Activated T-helper 1 cell treated with anti-CD3 and anti-CD28 coated beads, Interleukin-2, amount 50 U/mL, for 16 hours (primary cell): ENCODE results near the gene SGPL1.
"Not testable (repeated sequence)": the region's sequence is repeated elsewhere in the genome, so short reads cannot be mapped to it uniquely, and the experiment has no call there.

Source experiments
- DNase-seq, 2 donors: peaks; one replicate each; pipeline ENCODE4 v3.0.0-alpha.2; 2020; ENCODE audit warnings: low read depth in 1 of 2, low spot score in 1 of 2

SGPL1 gene

DNA sequence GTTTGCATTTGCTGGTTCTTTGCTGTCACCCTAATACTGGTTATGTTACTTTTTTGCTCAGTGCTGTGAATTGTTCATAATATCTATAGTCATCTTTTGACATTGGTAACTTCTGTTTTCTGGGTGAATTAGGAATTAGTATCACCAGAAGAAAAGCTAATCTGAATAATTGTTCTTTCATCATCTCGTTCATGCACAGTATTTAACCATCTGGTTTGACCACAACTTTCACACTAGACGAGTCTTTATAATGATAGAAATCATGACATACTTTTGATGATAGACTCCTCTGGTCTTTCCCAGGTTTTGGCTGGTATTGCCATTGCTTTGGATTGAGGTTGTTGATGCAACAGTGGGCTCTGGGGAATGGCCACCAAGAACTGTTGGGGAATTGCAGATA lies 25.1 kb downstream of the SGPL1 start:
- DNase-seq: no peak

DNA sequence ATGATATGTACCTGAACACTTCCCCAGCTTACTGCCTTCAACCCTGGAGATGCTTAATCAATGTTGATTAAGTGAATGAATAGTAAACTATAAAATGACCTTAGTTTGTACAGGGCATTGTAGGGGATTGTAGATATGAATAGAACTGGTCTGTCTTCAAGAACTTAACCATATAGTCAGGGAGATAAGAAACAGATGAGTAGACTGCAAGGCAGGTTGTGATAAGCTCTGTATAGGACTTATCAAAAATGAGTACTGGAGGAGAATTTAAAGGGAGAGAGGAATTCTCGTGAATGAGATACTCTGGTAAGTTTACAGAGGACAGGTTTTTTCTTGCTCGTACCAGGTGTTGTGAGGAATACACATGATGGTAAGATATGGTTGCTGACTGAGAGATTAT lies 27.6 kb downstream of the SGPL1 start:
- DNase-seq: no peak

DNA sequence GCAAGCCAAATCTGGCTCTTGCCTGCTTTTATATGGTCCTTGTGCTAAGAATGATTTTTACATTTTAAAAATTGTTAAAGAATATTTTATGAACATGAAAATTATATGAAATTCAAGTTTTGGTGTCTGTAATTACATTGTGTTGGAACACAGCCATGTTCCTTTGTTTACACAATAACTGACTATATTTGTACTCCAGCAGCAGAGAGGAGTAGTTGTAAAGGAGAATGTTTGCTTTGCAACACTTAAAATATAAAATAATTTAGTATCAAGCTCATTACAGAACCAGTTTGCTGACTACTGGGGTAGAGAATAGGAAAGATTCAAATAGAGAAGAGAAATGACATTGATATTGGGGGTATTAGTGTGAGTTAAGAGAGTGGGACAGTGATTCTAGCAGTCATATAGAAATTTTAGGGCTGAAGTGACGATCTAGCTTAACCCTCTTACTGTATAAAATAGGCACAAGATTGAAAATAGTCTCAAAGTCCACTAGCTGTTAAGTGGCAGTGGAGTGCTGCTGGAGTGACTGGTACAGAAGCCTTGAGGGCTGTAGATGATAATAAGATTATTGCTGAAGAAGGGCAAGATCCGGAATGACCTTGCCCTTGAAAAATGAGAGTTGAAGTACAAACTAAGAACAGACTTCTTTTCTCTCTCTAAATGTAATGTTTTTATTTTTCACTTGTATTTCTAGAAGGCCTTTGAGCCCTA lies 28.2 kb downstream of the SGPL1 start:
- no peak for DNase-seq

DNA sequence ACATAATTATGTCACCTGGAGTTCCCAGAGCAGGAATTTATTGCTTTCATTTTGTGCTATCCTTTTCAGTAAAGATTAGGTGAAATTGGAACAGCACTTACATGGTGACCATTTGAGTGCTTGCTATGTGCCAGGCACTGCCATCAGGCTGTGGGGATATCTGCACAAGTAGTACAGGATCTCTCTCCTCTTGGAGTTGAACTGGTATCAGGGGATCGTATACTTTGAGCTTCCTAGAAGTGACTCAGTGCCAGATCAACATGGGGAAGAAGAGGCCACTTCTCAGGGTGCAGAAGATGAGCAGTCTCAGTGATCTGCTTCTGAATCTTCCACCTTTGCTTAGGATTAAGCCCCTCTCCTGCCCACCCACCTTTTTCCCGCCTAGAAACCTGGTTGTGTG lies 29.5 kb downstream of the SGPL1 start:
- no peak for DNase-seq

DNA sequence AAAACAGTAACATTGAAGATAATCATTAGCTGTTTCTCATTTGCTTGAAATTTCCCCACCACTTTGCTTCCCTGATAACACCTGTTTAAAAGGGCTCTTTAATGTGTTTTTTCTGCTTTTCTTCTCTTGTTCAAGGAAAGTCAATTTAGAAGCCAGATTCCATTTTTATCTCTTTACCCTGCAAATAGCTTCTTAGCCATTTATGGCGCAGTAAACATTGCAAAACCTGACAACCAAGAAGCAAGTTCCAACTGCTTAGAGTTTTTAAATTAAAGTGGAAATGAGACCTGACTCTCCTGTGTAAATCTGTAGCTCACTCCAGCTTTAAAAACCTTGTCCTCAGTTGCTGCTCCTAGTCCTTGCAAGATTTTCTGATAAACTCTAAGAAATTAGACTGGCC lies 30.1 kb downstream of the SGPL1 start:
- no peak for DNase-seq

DNA sequence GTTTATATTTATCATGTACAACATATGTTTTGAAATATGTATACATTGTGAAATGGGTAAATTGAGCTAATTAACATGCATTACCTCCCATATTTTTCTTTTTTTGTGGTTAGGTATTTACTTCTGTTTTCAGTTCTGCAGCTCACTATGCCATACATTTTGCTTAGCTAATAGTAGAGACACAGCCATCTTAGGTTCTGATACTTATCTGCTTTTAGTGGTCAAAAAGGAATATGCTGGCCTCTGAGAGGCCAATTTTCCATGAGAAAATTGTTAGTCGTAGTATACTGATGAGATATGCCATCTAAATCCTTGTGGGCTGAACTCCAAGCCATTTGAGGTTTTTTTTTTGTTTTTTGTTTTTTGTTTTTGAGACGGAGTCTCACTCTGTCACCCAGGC lies 31.0 kb downstream of the SGPL1 start:
- DNase-seq: no peak

DNA sequence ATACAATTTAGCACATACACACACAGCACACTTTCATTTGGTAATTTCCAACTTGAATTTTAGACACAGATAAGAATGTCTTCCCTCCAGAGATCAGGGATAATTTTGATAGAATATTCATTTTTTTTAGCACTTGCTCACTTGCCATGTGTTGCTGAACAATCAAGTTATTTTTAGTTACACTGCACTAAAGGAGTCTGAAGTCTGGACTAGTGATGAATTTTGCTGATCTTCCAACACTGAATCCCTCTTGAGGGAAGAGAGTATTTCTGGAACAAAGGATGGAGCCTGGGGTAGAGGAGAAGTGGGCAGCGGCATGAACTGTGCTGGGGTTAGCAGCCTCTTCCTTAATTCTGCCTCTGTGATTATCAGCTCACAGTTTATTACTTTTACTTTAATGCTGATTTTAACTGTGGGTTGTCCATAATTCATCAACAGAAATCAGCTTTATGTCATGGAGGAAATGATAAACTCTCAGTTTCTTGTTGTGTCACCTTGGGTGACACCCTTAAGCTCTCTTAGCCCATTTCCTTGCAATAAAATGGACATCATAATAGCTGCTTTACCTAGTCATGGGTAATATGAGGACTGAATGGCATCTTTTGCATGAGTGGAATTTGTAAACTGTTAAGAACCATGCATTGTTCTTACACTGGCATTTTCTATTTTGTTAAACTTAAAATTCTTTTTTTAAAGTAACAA lies 32.1 kb downstream of the SGPL1 start:
- DNase-seq: no peak

DNA sequence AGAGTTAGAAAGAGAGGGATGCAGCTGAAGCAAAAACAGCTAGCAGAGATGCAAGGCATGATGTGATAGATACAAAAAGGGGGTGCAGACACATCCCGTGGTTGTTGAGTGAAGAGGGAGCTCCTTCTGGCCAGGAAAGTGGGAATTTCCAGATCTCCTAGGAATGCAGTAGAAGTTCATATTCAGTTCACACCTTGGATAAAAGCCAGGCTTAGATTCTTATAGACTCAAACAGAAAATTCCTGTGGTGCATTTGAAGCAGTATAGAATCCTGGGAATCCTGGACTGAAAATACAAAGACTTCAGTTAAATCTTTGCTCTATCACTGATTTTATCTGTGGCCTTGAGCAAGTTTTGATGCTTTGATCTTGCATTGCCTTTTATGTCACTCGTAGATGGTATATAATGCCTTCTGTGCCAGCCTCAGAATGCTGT lies 33.9 kb downstream of the SGPL1 start:
- DNase-seq: no peak

DNA sequence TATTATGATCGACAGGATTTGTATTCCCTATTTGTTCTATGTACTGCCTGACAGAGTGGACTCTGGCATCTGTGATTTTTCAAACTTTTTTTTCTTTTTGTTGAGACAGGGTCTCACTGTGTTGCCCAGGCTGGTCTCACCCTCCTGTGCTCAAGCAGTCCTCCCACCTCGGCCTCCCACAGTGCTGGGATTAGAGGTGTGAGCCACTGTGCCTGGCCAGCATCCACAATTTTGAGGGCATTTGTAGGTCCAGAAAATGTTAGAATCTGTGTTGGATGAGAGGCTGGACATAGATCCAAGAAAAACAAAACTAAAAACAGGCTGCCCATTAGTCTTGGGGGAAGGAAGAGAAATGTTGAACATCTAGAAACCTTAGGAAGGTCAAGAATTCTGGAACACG lies 34.3 kb downstream of the SGPL1 start:
- no peak for DNase-seq

DNA sequence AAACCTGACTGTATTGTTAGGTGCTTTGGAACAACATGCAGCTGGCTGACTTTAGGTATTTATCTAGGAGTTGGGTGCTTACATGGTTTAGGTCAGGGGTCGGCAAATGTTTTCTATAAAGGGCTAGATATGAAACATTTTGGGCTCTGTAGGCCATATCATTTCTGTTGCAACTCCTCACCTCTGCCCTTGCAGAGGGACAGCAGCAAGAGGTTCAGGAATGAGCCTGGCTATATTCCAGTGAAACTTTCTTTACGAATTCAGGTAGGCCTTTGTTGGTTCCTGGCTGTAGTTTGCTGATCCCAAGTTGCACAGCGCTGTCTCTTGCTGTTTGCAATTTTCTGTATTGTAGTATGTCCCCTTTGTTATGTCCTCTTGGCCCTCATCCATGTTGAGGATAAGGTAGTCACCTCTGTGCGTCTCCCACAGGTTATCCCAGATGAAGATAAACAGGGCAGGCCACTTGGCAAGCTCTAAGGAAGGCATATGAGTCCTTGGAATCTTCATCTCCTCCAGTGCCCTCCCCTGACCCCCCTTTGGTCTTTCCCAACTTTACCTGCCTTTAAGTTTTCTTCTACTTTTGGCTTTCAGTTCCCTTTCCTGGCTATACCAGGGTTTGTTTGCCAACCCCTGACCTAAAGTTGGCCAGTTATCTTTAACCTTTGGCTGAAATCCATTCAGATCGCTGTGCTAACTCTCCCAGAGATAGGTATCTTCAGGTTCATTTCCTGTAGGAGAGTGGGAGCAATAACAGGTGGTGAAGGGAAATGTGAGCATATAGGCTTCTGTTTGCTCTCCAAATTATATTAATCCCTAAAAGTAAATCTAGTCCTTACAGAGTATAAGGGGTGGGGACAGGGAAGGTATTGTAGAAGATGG lies 36.1 kb downstream of the SGPL1 start:
- DNase-seq: no peak

DNA sequence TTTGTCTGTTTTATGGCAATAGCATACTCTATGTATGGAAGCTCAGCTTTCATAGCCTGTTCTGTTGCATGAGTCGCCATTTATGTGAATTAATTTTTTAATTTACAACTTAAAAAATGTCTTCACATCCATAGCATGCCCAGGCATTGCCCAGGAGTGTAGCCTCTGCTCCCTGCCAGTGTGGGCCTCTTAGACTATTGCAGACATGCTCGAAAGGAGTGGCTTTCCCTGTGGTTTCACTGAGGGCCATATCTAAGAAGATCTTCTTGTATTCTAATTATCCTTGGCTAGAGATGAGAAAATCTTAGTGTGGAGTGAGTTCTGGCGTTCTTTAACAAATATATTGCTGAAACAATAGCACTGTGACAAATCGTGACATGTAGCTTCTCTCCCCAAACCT lies 37.3 kb downstream of the SGPL1 start:
- DNase-seq: no peak

DNA sequence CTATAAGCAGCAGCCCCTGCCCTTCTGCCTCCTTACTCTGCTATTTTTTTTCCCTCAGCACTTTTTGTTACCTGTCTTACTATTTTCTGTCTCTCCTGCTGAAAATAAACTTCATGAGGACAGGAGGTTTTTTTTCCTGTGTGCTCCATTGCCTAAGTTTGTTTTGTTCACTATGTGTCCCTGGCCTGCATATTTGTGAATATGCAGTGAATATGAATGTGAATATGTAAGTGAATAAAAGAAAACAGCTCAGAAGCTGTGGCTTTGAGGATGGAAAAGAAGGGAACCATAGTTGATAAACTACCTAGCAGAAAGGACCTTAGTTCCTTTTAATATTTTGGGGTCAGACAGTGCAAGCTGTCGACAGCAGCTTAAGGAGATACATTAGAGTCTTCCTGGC lies 37.7 kb downstream of the SGPL1 start:
- no peak for DNase-seq

DNA sequence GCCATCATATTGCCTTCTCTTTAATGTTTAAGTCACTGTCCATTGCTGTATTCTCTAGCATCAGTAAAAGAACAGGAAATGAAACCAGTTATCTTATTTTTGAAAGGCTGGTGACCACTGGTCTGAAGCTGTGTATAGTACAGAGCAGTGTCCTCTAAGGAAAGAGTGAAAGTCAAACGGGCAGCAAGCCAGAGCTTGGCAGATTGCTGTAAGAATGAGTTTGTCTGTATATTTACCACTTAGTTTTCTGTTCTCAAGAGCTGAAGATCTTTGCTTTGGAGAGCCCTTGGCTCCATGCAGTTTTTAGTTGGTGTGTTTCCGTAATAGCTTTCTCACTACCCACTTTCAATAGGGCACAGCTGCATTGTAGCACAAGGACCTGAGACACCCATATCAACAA lies 40.7 kb downstream of the SGPL1 start:
- DNase-seq: no peak

DNA sequence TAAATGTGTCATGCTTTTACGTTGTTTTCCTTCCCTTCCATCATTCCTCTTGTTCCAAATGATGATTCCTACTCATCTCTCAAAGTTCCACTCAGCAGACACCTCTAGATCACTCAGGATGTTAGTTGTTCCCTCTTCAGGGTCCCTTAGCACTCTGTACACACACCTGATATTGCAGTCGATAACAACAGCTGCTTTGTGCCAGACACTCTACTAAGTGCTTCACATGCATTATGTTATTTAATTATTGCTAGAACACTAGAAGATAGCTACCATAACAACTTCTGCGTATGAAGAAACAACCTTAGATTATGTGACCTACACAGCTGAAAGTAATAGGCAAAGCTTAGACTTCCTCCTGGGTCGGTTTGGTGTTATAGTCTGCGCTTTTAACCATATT lies 43.0 kb downstream of the SGPL1 start:
- no peak for DNase-seq

DNA sequence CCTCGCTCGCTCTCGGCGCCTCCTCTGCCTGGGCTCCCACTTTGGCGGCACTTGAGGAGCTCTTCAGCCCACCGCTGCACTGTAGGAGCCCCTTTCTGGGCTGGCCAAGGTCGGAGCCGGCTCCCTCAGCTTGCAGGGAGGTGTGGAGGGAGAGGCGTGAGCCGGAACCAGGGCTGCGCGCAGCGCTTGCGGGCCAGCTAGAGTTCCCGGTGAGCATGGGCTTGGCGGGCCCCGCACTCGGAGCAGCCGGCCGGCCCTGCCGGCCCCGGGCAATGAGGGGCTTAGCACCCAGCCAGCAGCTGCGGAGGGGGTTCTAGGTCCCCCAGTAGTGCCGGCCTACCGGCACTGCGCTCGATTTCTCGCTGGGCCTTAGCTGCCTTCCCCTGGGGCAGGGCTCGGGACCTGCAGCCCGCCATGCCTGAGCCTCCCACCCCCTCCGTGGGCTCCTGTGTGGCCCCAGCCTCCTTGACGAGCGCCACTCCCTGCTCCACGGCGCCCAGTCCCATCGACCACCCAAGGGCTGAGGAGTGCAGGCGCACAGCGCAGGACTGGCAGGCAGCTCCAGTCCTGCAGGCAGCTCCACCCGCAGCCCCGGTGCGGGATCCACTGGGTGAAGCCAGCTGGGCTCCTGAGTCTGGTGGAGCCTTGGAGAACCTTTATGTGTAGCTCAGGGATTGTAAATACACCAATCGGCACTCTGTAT lies 45.9 kb downstream of the SGPL1 start:
- DNase-seq: not testable (repeated sequence)

DNA sequence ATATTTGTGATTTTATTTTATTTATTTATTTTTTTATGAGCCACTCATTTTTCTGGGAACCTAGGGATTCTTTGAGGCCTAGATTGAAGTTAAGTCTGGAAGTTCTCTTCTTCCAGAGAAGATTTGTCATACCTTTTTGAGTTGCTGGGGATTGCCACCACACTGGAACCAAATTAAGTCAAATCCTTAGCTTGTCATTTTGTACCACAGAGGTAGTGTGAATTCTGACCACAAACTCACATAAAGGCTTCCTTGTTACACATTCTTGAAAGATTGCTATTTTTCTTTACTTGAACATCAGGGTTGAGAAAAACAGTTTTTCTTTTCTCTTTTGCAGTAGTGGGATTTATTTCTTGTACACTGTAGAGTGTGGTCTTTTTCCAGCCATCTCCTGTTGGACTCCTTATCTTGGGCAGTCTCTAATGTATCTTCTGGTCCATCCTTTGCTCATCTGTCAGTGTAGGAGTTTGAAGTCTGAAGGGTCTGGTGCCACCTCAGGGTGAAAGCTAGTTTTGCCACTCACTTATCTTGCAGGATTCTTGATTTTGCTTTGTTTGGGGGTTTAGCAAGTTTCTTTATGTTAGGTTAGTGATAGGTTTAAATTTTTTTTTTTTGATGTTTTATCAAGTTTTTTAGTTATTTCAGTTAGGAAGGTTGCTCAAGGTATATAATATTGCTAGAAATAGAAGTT lies 47.9 kb downstream of the SGPL1 start:
- no peak for DNase-seq

DNA sequence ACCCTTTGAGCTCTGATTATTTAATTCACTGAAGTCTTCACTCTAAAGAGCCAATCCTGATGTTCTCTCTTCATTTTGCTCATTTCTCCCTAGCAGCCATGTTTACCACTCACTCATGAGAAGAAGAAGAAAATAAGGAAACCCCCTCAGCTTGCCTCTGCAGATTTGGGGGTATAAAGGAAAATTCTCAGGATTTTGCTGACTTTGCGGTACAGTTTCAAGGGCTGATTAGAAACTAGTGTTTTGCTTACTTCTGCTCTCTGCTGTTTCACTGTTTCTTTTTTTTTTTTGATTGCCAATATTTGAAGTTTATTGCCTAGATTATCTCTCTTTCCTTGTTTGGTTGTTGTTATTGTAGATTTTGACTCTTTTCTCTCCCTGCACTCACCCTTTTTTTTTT lies 49.2 kb downstream of the SGPL1 start:
- no peak for DNase-seq

DNA sequence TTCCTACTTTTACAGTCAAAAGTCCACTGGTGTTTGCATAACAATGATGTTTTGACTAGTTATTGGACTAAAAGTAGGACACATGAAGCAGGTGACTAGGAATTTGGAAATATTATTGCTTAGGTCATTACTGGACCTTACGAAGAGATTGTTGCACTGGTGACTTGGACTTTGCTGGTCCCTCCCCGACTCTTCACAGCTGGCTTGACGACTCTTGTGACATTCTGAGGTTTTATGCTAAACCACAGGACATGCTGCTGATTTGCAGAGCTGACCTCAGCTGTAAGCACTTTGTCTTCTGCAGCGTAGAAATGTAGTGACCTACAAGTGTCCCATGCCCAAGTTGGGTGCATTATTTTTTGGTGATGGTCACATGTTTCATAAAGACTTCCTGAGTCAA lies 50.7 kb downstream of the SGPL1 start:
- no peak for DNase-seq

DNA sequence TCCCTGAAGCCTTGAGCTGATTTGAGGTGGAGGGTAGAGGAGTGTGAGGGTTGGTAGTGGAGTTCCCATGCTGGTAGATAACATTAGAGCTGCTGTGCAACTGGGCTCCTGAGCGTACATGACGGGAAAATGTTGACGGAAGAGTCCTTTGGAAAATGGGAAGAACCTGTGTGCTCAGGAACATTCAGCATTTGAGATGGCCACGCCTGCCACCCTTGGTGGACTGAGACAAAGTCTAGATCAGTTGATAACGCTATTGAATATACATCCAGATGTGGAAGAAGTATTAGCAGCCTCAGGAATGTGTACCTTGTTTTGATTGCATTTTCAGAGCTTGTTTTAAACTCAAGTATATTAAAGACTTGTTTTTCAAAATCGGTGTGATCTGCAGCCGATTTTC lies 56.5 kb downstream of the SGPL1 start:
- DNase-seq: no peak

DNA sequence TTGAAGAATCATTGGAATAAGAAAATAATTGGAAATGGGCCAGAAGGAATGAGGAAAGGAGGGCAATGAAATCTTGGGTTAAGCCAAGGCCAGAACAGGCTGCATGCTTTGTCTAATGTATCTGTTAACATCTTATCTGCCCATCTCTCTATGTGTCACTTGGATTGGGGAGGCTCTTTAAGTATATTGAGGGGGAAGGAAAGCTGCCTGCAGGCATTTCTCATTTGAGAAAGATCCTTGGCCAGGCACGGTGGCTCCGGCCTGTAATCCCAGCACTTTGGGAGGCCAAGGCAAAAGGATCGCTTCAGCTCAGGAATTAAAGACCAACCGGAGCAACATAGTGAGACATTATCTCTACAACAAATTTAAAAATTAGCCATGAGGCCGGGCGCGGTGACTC lies 58.3 kb downstream of the SGPL1 start:
- no peak for DNase-seq

DNA sequence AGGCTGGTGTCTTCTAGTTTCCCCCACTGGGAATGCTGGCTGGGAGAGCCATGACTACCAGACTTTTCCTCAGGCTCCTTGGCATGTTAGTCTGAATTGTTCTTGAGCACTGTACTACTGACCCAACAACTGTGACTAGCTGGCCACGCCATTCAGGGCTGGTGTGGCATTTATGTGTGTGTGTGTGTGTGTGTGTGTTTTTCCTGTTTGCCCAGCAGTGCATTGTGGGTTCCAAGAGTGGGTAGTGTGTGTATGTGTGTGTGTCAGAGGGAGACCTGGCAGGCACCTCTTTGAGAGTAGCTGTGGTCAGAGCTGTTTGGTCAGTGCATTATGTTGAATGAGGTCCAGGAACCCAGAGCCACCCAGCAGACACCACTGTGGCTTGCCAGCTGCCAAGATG lies 63.5 kb downstream of the SGPL1 start:
- no peak for DNase-seq
